Osteocyte (in vitro differentiated cells): ENCODE data around the gene ACER3. TPM values are rescaled to one million over a fixed set of nuclear protein-coding genes. Genes with fewer than 3 reads are reported as not detected.

ENCODE experiments used
- DNase-seq: peaks from one replicate; pipeline ENCODE4 v3.0.0; 2021; ENCODE audit warnings: mixed read lengths; ENCODE audit not compliant: unreplicated experiment; ENCODE audit errors: extremely low spot score
- H3K27ac Mint-ChIP-seq: one replicate; pipeline ENCODE4 v1.8.0; 2021; ENCODE audit warnings: mild to moderate bottlenecking, mixed read lengths; ENCODE audit not compliant: unreplicated experiment
- H3K27me3 Mint-ChIP-seq: one replicate; pipeline ENCODE4 v1.8.0; 2021; ENCODE audit warnings: mixed read lengths; ENCODE audit not compliant: unreplicated experiment
- H3K36me3 Mint-ChIP-seq: one replicate; pipeline ENCODE4 v1.8.0; 2021; ENCODE audit warnings: mixed read lengths; ENCODE audit not compliant: unreplicated experiment
- H3K4me1 Mint-ChIP-seq: one replicate; pipeline ENCODE4 v1.8.0; 2021; ENCODE audit warnings: mixed read lengths; ENCODE audit not compliant: unreplicated experiment
- H3K4me3 Mint-ChIP-seq: one replicate; pipeline ENCODE4 v1.8.0; 2021; ENCODE audit warnings: mild to moderate bottlenecking, moderate library complexity, mixed read lengths; ENCODE audit not compliant: unreplicated experiment
- H3K9me3 Mint-ChIP-seq: one replicate; pipeline ENCODE4 v1.8.0; 2021; ENCODE audit warnings: mixed read lengths; ENCODE audit not compliant: unreplicated experiment
- CTCF ChIP-seq: fragments of 200-600 bp; sonication (generic); IDR thresholded peaks from 2 replicates; pipeline ENCODE4 v1.5.0; 2021; ENCODE audit warnings: antibody characterized with exemption, mild to moderate bottlenecking, moderate library complexity
- total RNA-seq: library from RNA; stranded (reverse); gene quantifications from 2 replicates; pipeline ENCODE4 v1.2.1, GENCODE V29; 2021

The ACER3 gene
- total RNA-seq, 1 donor from 2014 or later = 17.4 TPM

GRCh38 chr11:76889411-76889975 lies 28.8 kb downstream of the ACER3 start:
- Mint-ChIP-seq H3K4me1 (peaks cover 8% of the 10 kb centered on the region), H3K27ac (no peak overlapping the region), H3K27me3 (no peaks in the 10 kb centered on the region), H3K36me3 (no peaks in the 10 kb centered on the region), H3K9me3 (no peaks in the 10 kb centered on the region), H3K4me3 (no peak overlapping the region)
- TF ChIP-seq CTCF = no peak
- DNase-seq = no peak

GRCh38 chr11:76890329-76890728 lies 29.6 kb downstream of the ACER3 start:
- no peak for DNase-seq
- no peak overlapping the region for H3K27ac Mint-ChIP-seq
- no peaks in the 10 kb centered on the region for H3K9me3 Mint-ChIP-seq
- H3K36me3 Mint-ChIP-seq = no peaks in the 10 kb centered on the region
- TF ChIP-seq CTCF = no peak
- H3K4me1 Mint-ChIP-seq = peaks cover 7% of the 10 kb centered on the region
- H3K27me3 Mint-ChIP-seq = no peaks in the 10 kb centered on the region
- H3K4me3 Mint-ChIP-seq = no peak overlapping the region

GRCh38 chr11:76891285-76891684 lies 30.6 kb downstream of the ACER3 start:
- Mint-ChIP-seq H3K4me1 (peaks cover 4% of the 10 kb centered on the region), H3K27ac (no peak overlapping the region), H3K27me3 (no peaks in the 10 kb centered on the region), H3K36me3 (no peaks in the 10 kb centered on the region), H3K4me3 (no peak overlapping the region), H3K9me3 (no peaks in the 10 kb centered on the region)
- no peak for DNase-seq
- no peak for TF ChIP-seq CTCF

GRCh38 chr11:76891793-76892192 lies 31.1 kb downstream of the ACER3 start:
- no peak for DNase-seq
- H3K4me1 Mint-ChIP-seq = peaks cover 4% of the 10 kb centered on the region
- H3K27ac Mint-ChIP-seq = no peak overlapping the region
- H3K27me3 Mint-ChIP-seq = no peaks in the 10 kb centered on the region
- no peaks in the 10 kb centered on the region for H3K36me3 Mint-ChIP-seq
- H3K9me3 Mint-ChIP-seq = no peaks in the 10 kb centered on the region
- no peak overlapping the region for H3K4me3 Mint-ChIP-seq
- TF ChIP-seq CTCF = no peak

GRCh38 chr11:76892306-76892705 lies 31.6 kb downstream of the ACER3 start:
- H3K9me3 Mint-ChIP-seq = no peaks in the 10 kb centered on the region
- no peak overlapping the region for H3K4me3 Mint-ChIP-seq
- H3K4me1 Mint-ChIP-seq = peaks cover 4% of the 10 kb centered on the region
- H3K36me3 Mint-ChIP-seq = no peaks in the 10 kb centered on the region
- H3K27me3 Mint-ChIP-seq = no peaks in the 10 kb centered on the region
- DNase-seq = no peak
- TF ChIP-seq CTCF = no peak
- no peak overlapping the region for H3K27ac Mint-ChIP-seq
